Mammary epithelial cell (primary cell): ENCODE measurements around the gene IL18R1.

Source experiments
- CTCF ChIP-seq, 2 donors: IDR thresholded peaks in 1 of 2; conservative IDR thresholded peaks in 1 of 2; 2 replicates each; pipeline ENCODE4 v1.5.1; 2011 to 2012; ENCODE audit warnings: inconsistent platforms in 2 of 2, low read length in 2 of 2, mild to moderate bottlenecking in 2 of 2, control low read depth in 1 of 2, low read depth in 1 of 2; ENCODE audit not compliant: insufficient read depth in 1 of 2; ENCODE audit errors: extremely low read depth in 1 of 2
- EZH2 ChIP-seq: IDR thresholded peaks from 2 replicates; pipeline ENCODE4 v1.6.1; 2012; ENCODE audit warnings: low read length, inconsistent platforms, borderline replicate concordance

- no peak for TF ChIP-seq CTCF (conservative IDR thresholded peaks at IDR 0.05 in 1 of 2, IDR thresholded peaks at IDR 0.05 in 1 of 2; ENCODE audit: extremely low read depth in 1 of 2, insufficient read depth in 1 of 2, low read depth in 1 of 2, low read length in 2 of 2)
- TF ChIP-seq EZH2: no peak
Measured at GRCh38 chr2:102392096-102392495, 36.5 kb downstream of the IL18R1 start.
